Stimulated activated effector memory CD8-positive, alpha-beta T cell treated with anti-CD3 and anti-CD28 coated beads, Interleukin-12 subunit alpha, Interleukin-12 subunit beta, amount 100 ng/mL, for 72 hours (primary cell): ENCODE results near the gene RAI14.

Experiments
- ATAC-seq: fragments of 150-1000 bp; cut with Tn5 transposase; 2 replicates; pipeline ENCODE4 v1.10.0; 2021
- DNase-seq, 2 donors: peaks; one replicate each; pipeline ENCODE4 v3.0.0; 2021 to 2022; ENCODE audit warnings: low spot score in 2 of 2
- H3K27ac Mint-ChIP-seq: one replicate; pipeline ENCODE4 v1.8.0; 2022; ENCODE audit warnings: mild to moderate bottlenecking, mixed read lengths
- H3K36me3 Mint-ChIP-seq: one replicate; pipeline ENCODE4 v1.8.0; 2022; ENCODE audit warnings: mild to moderate bottlenecking, mixed read lengths
- H3K4me1 Mint-ChIP-seq: one replicate; pipeline ENCODE4 v1.8.0; 2022; ENCODE audit warnings: mixed read lengths
- H3K4me3 Mint-ChIP-seq: one replicate; pipeline ENCODE4 v1.8.0; 2022; ENCODE audit warnings: mild to moderate bottlenecking, mixed read lengths
- H3K9me3 Mint-ChIP-seq: one replicate; pipeline ENCODE4 v1.8.0; 2022; ENCODE audit warnings: mixed read lengths

RAI14 gene

DNA sequence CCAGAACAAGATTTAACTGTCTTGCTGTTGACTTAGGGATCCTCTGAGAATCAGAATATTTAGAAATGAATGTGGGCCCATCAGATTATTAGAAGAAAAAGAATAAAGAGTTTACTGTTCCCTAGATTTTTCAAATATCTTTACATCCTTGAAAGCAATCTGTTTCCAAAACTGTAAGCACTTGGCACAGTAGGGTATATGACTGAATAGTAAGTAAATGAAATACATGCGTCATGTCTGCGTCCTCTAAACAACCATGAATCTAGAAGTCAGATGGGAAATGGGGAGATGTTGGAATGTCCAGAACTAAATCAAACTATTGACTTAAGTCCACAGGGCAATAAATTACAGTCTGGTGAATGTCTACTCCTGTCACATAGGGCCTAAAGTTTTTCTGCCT, 209.0 kb downstream of the RAI14 start:
- DNase-seq (no peak), ATAC-seq (no peak)
- Mint-ChIP-seq H3K36me3 (no peaks in the 10 kb centered on the region), H3K4me1 (no peaks in the 10 kb centered on the region), H3K4me3 (no peak overlapping the region), H3K27ac (no peak overlapping the region), H3K9me3 (no peaks in the 10 kb centered on the region)

DNA sequence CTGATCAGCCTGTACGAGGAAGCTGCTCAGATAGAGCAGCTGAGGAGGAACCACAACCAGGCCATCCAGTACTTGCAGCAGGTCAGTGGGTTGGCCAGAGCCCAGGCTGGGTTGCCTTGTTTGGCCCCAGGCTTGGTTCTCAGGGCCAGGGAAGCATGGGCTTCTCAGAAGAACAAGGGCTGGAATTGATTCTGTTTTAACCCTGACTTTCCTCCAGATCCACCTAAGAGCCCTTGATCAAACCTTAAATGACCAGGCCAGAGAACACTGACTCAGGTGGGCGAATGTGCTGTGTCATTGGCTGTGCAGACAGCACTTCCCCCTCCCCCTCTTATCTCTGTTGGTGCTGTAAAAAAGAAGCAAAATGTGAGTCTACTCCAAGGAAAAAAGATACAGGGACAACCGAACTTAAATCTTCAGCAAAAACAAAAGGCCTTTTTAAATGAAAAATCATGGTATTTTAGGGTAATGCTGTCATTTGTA, 210.9 kb downstream of the RAI14 start:
- H3K4me1 Mint-ChIP-seq, result no peaks in the 10 kb centered on the region
- no peaks in the 10 kb centered on the region for H3K9me3 Mint-ChIP-seq
- no peak for ATAC-seq
- H3K4me3 Mint-ChIP-seq, result no peak overlapping the region
- no peak for DNase-seq
- H3K36me3 Mint-ChIP-seq, result no peaks in the 10 kb centered on the region
- no peak overlapping the region for H3K27ac Mint-ChIP-seq

DNA sequence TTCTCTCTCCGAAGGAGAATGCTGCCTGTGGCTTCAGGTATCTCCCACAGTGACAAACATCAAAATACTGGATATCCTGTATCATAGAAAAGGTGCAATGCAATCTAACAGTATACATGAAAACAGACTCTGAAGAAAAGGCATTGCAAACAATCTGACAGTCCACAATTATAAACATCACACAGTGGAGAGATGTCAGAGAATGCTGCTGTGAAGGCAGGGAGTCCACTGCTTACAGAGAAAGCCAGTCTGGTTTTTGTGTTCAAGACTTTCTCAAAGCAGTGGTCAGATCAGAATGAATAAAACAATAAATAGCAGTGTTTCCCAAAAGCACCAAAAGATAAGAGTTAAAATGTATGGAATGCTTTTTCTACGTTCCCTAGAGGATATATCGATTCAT, 211.5 kb downstream of the RAI14 start:
- Mint-ChIP-seq H3K4me3 (no peak overlapping the region), H3K9me3 (no peaks in the 10 kb centered on the region)
- DNase-seq, result no peak

DNA sequence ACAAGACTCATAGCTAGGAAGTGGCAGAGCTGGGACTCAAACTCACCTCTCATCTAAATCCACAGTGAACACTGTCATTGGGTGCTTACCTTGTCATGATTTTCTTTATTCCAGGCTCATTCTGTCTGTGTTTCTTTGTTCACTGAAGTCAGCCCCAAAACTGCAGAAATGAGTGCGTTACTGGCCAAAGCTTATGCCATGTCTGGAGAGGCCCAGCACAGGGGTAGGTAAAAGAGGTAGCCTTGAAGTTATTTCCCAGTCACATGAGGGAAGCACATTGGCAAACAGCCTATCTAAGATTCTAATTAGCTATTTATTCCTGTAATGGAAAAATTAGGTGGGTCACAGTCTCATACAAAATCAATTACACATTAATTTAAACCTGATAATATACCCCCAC, 212.7 kb downstream of the RAI14 start:
- Mint-ChIP-seq H3K4me3 (no peak overlapping the region), H3K4me1 (no peaks in the 10 kb centered on the region), H3K9me3 (no peaks in the 10 kb centered on the region), H3K27ac (no peak overlapping the region), H3K36me3 (no peaks in the 10 kb centered on the region)
- DNase-seq (no peak), ATAC-seq (no peak)

More for the DNA sequence above, 211.5 kb downstream of the RAI14 start:
- no peak overlapping the region for H3K27ac Mint-ChIP-seq
- no peaks in the 10 kb centered on the region for H3K4me1 Mint-ChIP-seq
- ATAC-seq, result no peak
- no peaks in the 10 kb centered on the region for H3K36me3 Mint-ChIP-seq

DNA sequence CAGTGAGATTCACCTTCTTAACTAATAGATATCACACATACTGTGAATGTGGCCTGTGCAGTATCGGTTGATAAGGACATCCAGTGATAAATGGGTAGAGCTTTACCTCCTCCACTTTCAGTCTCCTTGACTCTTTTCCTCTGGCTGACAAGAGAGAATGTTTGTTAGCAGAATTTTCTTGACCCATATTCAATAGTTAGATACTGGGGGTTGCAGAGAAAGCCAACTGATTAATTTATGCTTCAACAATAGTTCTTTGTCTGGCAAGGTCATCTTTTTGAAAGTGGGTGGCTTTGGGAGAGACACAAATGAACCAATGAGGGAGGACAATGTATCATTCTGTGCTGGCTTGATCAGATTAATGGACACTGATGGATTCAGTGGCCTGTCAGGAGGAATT, 213.1 kb downstream of the RAI14 start:
- Mint-ChIP-seq H3K36me3 (no peaks in the 10 kb centered on the region), H3K27ac (no peak overlapping the region), H3K4me3 (no peak overlapping the region)

DNA sequence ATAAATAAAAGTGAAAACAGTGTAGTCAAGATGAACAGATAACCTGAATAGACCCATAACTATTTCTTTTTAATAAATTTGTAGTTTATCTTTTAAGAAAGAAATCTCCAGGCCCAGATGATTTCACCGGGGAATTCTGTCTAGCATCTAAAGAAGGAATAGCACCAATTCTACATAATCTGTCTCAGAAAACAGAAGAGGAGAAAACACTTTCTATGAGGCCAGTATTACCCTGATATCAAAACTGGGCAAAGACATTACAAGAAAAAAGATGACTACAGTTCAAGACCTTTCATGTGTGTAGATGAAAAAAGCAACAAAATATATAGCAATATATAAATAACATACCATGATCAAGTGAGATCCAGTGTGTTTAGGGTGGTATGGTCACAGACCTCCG, 214.3 kb downstream of the RAI14 start:
- no peak overlapping the region for H3K27ac Mint-ChIP-seq
- no peaks in the 10 kb centered on the region for H3K36me3 Mint-ChIP-seq
- DNase-seq, result no peak
- no peaks in the 10 kb centered on the region for H3K9me3 Mint-ChIP-seq
- H3K4me1 Mint-ChIP-seq, result no peaks in the 10 kb centered on the region
- ATAC-seq, result no peak
- H3K4me3 Mint-ChIP-seq, result no peak overlapping the region

More for the DNA sequence above, 213.1 kb downstream of the RAI14 start:
- ATAC-seq (no peak), DNase-seq (no peak)
- H3K4me1 Mint-ChIP-seq, result no peaks in the 10 kb centered on the region
- no peaks in the 10 kb centered on the region for H3K9me3 Mint-ChIP-seq

DNA sequence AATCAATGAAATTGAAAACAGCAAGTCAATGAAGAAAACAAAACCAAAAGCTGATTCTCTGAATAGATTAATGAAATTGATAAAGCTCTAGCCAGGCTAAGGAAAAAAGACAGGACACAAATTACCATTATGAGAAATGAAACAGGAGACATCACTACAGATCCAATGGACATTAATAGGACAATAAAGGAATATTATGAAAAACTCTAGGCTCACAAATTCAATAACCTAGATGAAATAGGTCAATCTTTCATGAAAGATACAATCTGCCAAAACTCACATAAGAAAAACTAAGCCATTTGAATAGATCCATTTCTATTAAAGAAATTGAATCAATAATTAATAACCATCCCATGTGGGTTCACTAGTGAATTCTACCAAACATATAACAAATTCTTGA, 220.1 kb downstream of the RAI14 start:
- DNase-seq, result no peak
- no peaks in the 10 kb centered on the region for H3K4me1 Mint-ChIP-seq
- H3K36me3 Mint-ChIP-seq, result no peaks in the 10 kb centered on the region
- H3K27ac Mint-ChIP-seq, result no peak overlapping the region
- H3K9me3 Mint-ChIP-seq, result peaks cover 9% of the 10 kb centered on the region
- H3K4me3 Mint-ChIP-seq, result no peak overlapping the region
- no peak for ATAC-seq

DNA sequence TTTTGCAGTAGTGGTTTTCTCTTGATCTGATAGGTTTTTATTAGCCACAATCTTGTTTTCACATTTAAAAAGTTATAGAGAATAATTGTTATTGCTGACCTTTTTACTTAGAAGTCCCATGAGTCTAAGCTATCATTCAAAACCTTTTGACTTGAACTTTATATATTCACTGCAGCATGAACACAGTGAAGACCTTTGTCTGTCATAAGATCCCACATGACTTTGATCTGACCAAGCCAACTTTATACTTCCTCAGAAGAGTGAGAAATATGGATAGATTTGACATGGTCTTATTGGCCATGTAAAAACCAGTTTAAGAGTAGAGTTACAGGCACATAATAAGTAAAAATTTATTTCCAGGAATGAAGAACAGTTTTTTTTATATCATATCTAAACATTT, 225.1 kb downstream of the RAI14 start:
- H3K4me1 Mint-ChIP-seq, result no peaks in the 10 kb centered on the region
- DNase-seq (no peak), ATAC-seq (no peak)
- no peak overlapping the region for H3K4me3 Mint-ChIP-seq
- peaks cover 5% of the 10 kb centered on the region for H3K9me3 Mint-ChIP-seq
- H3K36me3 Mint-ChIP-seq, result no peaks in the 10 kb centered on the region
- no peak overlapping the region for H3K27ac Mint-ChIP-seq
